ENCODE data around the gene ADCY2. TPM values are rescaled to one million over a fixed set of nuclear protein-coding genes. Genes with fewer than 3 reads are reported as not detected.

The ADCY2 gene
- polyA plus RNA-seq, 1 donor (not counting 4 experiments of a cell fraction or from before 2014, with no cell fraction given), result 0.13 TPM

- dilution Hi-C loops (cut with MboI; ENCODE audit: extremely low pct_ligation_motif_present, low sequenced_read_pairs), result no loop called here
- FAIRE-seq, result no peak
Observed at GRCh38 chr5:7367780-7368179, 28.2 kb upstream of the ADCY2 start.

GRCh38 chr5:7372399-7372798, 23.5 kb upstream of the ADCY2 start:
- Histone ChIP-seq H3K27ac (ENCODE audit: control insufficient read depth, insufficient read depth, low read length) (no peak overlapping the region), H3K4me1 (ENCODE audit: control insufficient read depth, extremely low read depth, insufficient read depth, low read length) (no peaks in the 10 kb centered on the region), H4K20me1 (ENCODE audit: control insufficient read depth, extremely low read depth, insufficient read depth, low read length) (no peaks in the 10 kb centered on the region), H3K36me3 (ENCODE audit: control insufficient read depth in 2 of 2, extremely low read depth in 1 of 2, insufficient read depth in 2 of 2, low read length in 2 of 2) (no peaks in the 10 kb centered on the region), H3K9me3 (ENCODE audit: control insufficient read depth, low read depth, low read length) (peaks cover 7% of the 10 kb centered on the region), H3K4me2 (ENCODE audit: control insufficient read depth, extremely low read depth, insufficient read depth, low read depth, low read length) (no peak overlapping the region), H3K4me3 (ENCODE audit: control insufficient read depth in 2 of 3, extremely low read depth in 1 of 3, insufficient read depth in 2 of 3, low read depth in 1 of 3, low read length in 3 of 3) (no peak overlapping the region), H3K79me2 (ENCODE audit: control insufficient read depth, insufficient read depth, low read length) (no peaks in the 10 kb centered on the region), H3K27me3 (ENCODE audit: control insufficient read depth, extremely low read depth, insufficient read depth, low read length) (no peaks in the 10 kb centered on the region), H2AFZ (ENCODE audit: control insufficient read depth, low read length) (no peak overlapping the region), H3K9ac (ENCODE audit: control insufficient read depth, extremely low read depth, insufficient read depth, low read length) (no peak overlapping the region), H3K9me1 (ENCODE audit: control insufficient read depth, extremely low read depth, insufficient read depth, low read length) (no peaks in the 10 kb centered on the region)
- dilution Hi-C loops (cut with MboI; ENCODE audit: extremely low pct_ligation_motif_present, low sequenced_read_pairs), result no loop called here
- FAIRE-seq (no peak), DNase-seq (ENCODE audit: low read depth, low spot score) (no peak)
- TF ChIP-seq EZH2 (IDR thresholded peaks at IDR 0.05; ENCODE audit: low read length), result no peak
- TF ChIP-seq, protein P1, sequence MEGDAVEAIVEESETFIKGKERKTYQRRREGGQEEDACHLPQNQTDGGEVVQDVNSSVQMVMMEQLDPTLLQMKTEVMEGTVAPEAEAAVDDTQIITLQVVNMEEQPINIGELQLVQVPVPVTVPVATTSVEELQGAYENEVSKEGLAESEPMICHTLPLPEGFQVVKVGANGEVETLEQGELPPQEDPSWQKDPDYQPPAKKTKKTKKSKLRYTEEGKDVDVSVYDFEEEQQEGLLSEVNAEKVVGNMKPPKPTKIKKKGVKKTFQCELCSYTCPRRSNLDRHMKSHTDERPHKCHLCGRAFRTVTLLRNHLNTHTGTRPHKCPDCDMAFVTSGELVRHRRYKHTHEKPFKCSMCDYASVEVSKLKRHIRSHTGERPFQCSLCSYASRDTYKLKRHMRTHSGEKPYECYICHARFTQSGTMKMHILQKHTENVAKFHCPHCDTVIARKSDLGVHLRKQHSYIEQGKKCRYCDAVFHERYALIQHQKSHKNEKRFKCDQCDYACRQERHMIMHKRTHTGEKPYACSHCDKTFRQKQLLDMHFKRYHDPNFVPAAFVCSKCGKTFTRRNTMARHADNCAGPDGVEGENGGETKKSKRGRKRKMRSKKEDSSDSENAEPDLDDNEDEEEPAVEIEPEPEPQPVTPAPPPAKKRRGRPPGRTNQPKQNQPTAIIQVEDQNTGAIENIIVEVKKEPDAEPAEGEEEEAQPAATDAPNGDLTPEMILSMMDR (optimal IDR thresholded peaks at IDR 0.05 in 1 of 3, IDR thresholded peaks at IDR 0.05 in 1 of 3, conservative IDR thresholded peaks at IDR 0.05 in 1 of 3; ENCODE audit: extremely low read depth in 1 of 3, insufficient read depth in 2 of 3, low read length in 3 of 3), result no peak

More at GRCh38 chr5:7367780-7368179, 28.2 kb upstream of the ADCY2 start:
- Histone ChIP-seq H3K4me3 (ENCODE audit: control insufficient read depth in 2 of 3, extremely low read depth in 1 of 3, insufficient read depth in 2 of 3, low read depth in 1 of 3, low read length in 3 of 3) (no peak overlapping the region), H3K79me2 (ENCODE audit: control insufficient read depth, insufficient read depth, low read length) (no peaks in the 10 kb centered on the region), H2AFZ (ENCODE audit: control insufficient read depth, low read length) (no peak overlapping the region), H3K4me2 (ENCODE audit: control insufficient read depth, extremely low read depth, insufficient read depth, low read depth, low read length) (no peak overlapping the region), H3K27me3 (ENCODE audit: control insufficient read depth, extremely low read depth, insufficient read depth, low read length) (no peaks in the 10 kb centered on the region), H3K27ac (ENCODE audit: control insufficient read depth, insufficient read depth, low read length) (no peak overlapping the region), H4K20me1 (ENCODE audit: control insufficient read depth, extremely low read depth, insufficient read depth, low read length) (no peaks in the 10 kb centered on the region), H3K9me3 (ENCODE audit: control insufficient read depth, low read depth, low read length) (peaks cover 7% of the 10 kb centered on the region), H3K4me1 (ENCODE audit: control insufficient read depth, extremely low read depth, insufficient read depth, low read length) (no peaks in the 10 kb centered on the region), H3K9ac (ENCODE audit: control insufficient read depth, extremely low read depth, insufficient read depth, low read length) (no peak overlapping the region), H3K36me3 (ENCODE audit: control insufficient read depth in 2 of 2, extremely low read depth in 1 of 2, insufficient read depth in 2 of 2, low read length in 2 of 2) (no peaks in the 10 kb centered on the region), H3K9me1 (ENCODE audit: control insufficient read depth, extremely low read depth, insufficient read depth, low read length) (no peaks in the 10 kb centered on the region)
- TF ChIP-seq EZH2 (IDR thresholded peaks at IDR 0.05; ENCODE audit: low read length), result no peak
- TF ChIP-seq, protein P1 (optimal IDR thresholded peaks at IDR 0.05 in 1 of 3, IDR thresholded peaks at IDR 0.05 in 1 of 3, conservative IDR thresholded peaks at IDR 0.05 in 1 of 3; ENCODE audit: extremely low read depth in 1 of 3, insufficient read depth in 2 of 3, low read length in 3 of 3), result no peak
- DNase-seq (ENCODE audit: low read depth, low spot score), result no peak

Data from keratinocyte (primary cell).